ELF-1 (cell line): ENCODE data around the gene SS18L1.

ENCODE experiments used
- DNase-seq: peaks from one replicate; pipeline ENCODE4 v3.0.0-alpha.2; 2016; ENCODE audit warnings: low read depth, low spot score

SS18L1 gene

GRCh38 chr20:62211769-62212288 is 68.3 kb downstream of the SS18L1 start:
- DNase-seq: no peak

- DNase-seq: peak; percentile 42
Measured at GRCh38 chr20:62212299-62212698, 68.7 kb downstream of the SS18L1 start.

GRCh38 chr20:62214067-62214466 is 70.5 kb downstream of the SS18L1 start:
- DNase-seq: no peak

- no peak for DNase-seq
Measured at GRCh38 chr20:62215020-62215990, 71.7 kb downstream of the SS18L1 start.

GRCh38 chr20:62215991-62216635 is 72.5 kb downstream of the SS18L1 start:
- no peak for DNase-seq

- DNase-seq: no peak
Measured at GRCh38 chr20:62216636-62217566, 73.3 kb downstream of the SS18L1 start.

- DNase-seq: no peak
Measured at GRCh38 chr20:62217913-62218773, 74.6 kb downstream of the SS18L1 start.

- DNase-seq: no peak
Measured at GRCh38 chr20:62219101-62219991, 75.8 kb downstream of the SS18L1 start.

- peak; percentile 36 for DNase-seq
Measured at GRCh38 chr20:62219992-62220665, 76.6 kb downstream of the SS18L1 start, which contains the start of gene HRH3. Gene HRH3 (minus strand): TSS chr20:62220278. CDS start chr20:62219970, 308 bp downstream.

- peak; percentile 24 for DNase-seq
Measured at GRCh38 chr20:62220666-62221568, 77.3 kb downstream of the SS18L1 start.

GRCh38 chr20:62222266-62222850 is 78.8 kb downstream of the SS18L1 start:
- DNase-seq: no peak

- DNase-seq: no peak
Measured at GRCh38 chr20:62222972-62223371, 79.4 kb downstream of the SS18L1 start.

GRCh38 chr20:62223571-62223970 is 80.0 kb downstream of the SS18L1 start:
- DNase-seq: no peak

- DNase-seq: no peak
Measured at GRCh38 chr20:62224113-62224855, 80.7 kb downstream of the SS18L1 start.

GRCh38 chr20:62225026-62225425 is 81.5 kb downstream of the SS18L1 start:
- no peak for DNase-seq

GRCh38 chr20:62225820-62226635 is 82.5 kb downstream of the SS18L1 start:
- DNase-seq: no peak
